Activated CD8-positive, alpha-beta T cell treated with anti-CD3 and anti-CD28 coated beads, Interleukin-2, amount 10 ng/mL, durations not matched to agents 7 days and 5 days (primary cell): Measurements from ENCODE around the gene FAM193A. TPM values are rescaled to one million over a fixed set of nuclear protein-coding genes. Genes with fewer than 3 reads are reported as not detected.
"Not testable (repeated sequence)": the region's sequence is repeated elsewhere in the genome, so short reads cannot be mapped to it uniquely, and the experiment has no call there.

Source experiments
- ATAC-seq: fragments of 150-1000 bp; cut with Tn5 transposase; one replicate; pipeline ENCODE4 v1.10.0; 2021; ENCODE audit warnings: moderate library complexity
- CTCF ChIA-PET: fragments of 350-600 bp; sonication (Branson Sonifier 250); formaldehyde crosslinking; loops from one replicate; lab custom pipeline; 2021; ENCODE audit warnings: antibody characterized with exemption; lab: Charles Lee
- POLR2A ChIA-PET: fragments of 350-600 bp; sonication (Branson Sonifier 250); formaldehyde crosslinking; loops from one replicate; lab custom pipeline; 2021; ENCODE audit warnings: antibody characterized with exemption; lab: Charles Lee
- DNase-seq: peaks from one replicate; pipeline ENCODE4 v3.0.0-alpha.2; 2020
- H3K27ac Mint-ChIP-seq: one replicate; pipeline ENCODE4 v1.8.0; 2021; ENCODE audit warnings: mild to moderate bottlenecking, mixed read lengths
- H3K27me3 Mint-ChIP-seq: one replicate; pipeline ENCODE4 v1.8.0; 2021; ENCODE audit warnings: low read depth, mixed read lengths
- H3K36me3 Mint-ChIP-seq: one replicate; pipeline ENCODE4 v1.8.0; 2021; ENCODE audit warnings: low read depth, mixed read lengths
- H3K4me1 Mint-ChIP-seq: one replicate; pipeline ENCODE4 v1.8.0; 2021; ENCODE audit warnings: low read depth, mixed read lengths
- H3K4me3 Mint-ChIP-seq: one replicate; pipeline ENCODE4 v1.8.0; 2021; ENCODE audit warnings: mild to moderate bottlenecking, mixed read lengths
- H3K9me3 Mint-ChIP-seq: one replicate; pipeline ENCODE4 v1.8.0; 2022; ENCODE audit warnings: mixed read lengths; ENCODE audit not compliant: insufficient read depth
- total RNA-seq, 2 experiments: library from RNA; stranded (reverse); gene quantifications; one replicate each; pipeline ENCODE4 v1.2.3, GENCODE V29; 2021

The FAM193A gene
- total RNA-seq, 2 experiments from 2014 or later: 31.9 to 33.0 TPM

GRCh38 chr4:2738296-2738695, 201.8 kb downstream of the FAM193A start:
- H3K27ac Mint-ChIP-seq, ATAC-seq, H3K4me1 Mint-ChIP-seq, H3K4me3 Mint-ChIP-seq, DNase-seq, POLR2A ChIA-PET, H3K27me3 Mint-ChIP-seq, CTCF ChIA-PET: not testable (repeated sequence)
- peaks cover 49% of the 10 kb centered on the region for H3K36me3 Mint-ChIP-seq
- H3K9me3 Mint-ChIP-seq: peaks cover 21% of the 10 kb centered on the region

GRCh38 chr4:2741626-2742025, 205.2 kb downstream of the FAM193A start:
- peaks cover 3% of the 10 kb centered on the region for H3K9me3 Mint-ChIP-seq
- peaks cover 13% of the 10 kb centered on the region for H3K4me1 Mint-ChIP-seq
- peak overlapping the region; percentile 35 for H3K27ac Mint-ChIP-seq
- CTCF ChIA-PET: no interaction called here
- no peaks in the 10 kb centered on the region for H3K27me3 Mint-ChIP-seq
- ATAC-seq (no peak), DNase-seq (no peak)
- H3K36me3 Mint-ChIP-seq: peaks cover 49% of the 10 kb centered on the region
- H3K4me3 Mint-ChIP-seq: no peak overlapping the region
- POLR2A ChIA-PET: no interaction called here

- peaks cover 20% of the 10 kb centered on the region for H3K4me1 Mint-ChIP-seq
- no peaks in the 10 kb centered on the region for H3K9me3 Mint-ChIP-seq
- no peak overlapping the region for H3K4me3 Mint-ChIP-seq
- H3K27me3 Mint-ChIP-seq: no peaks in the 10 kb centered on the region
- no peak for ATAC-seq
- H3K27ac Mint-ChIP-seq: no peak overlapping the region
- no peak for DNase-seq
- peaks cover 53% of the 10 kb centered on the region for H3K36me3 Mint-ChIP-seq
- ChIA-PET POLR2A (no interaction called here), CTCF (no interaction called here)
Measured at GRCh38 chr4:2742081-2742822, 205.8 kb downstream of the FAM193A start.

GRCh38 chr4:2742823-2743517, 206.5 kb downstream of the FAM193A start:
- Mint-ChIP-seq H3K4me1 (peaks cover 27% of the 10 kb centered on the region), H3K27me3 (no peaks in the 10 kb centered on the region), H3K4me3 (no peak overlapping the region), H3K27ac (no peak overlapping the region), H3K9me3 (no peaks in the 10 kb centered on the region), H3K36me3 (peaks cover 60% of the 10 kb centered on the region)
- DNase-seq (no peak), ATAC-seq (no peak)
- ChIA-PET POLR2A (interaction anchor here (0.6 kb wide), 1 partner anchor 98 kb away, joined by 4 read pairs; no protein-coding TSS in a partner anchor), CTCF (no interaction called here)

- Mint-ChIP-seq H3K4me3 (no peak overlapping the region), H3K27ac (no peak overlapping the region), H3K36me3 (peaks cover 54% of the 10 kb centered on the region), H3K4me1 (peaks cover 29% of the 10 kb centered on the region), H3K9me3 (no peaks in the 10 kb centered on the region), H3K27me3 (no peaks in the 10 kb centered on the region)
- ATAC-seq (no peak), DNase-seq (no peak)
- ChIA-PET CTCF (no interaction called here), POLR2A (interaction anchor here (0.6 kb wide), 1 partner anchor 97 kb away, joined by 4 read pairs; no protein-coding TSS in a partner anchor)
Measured at GRCh38 chr4:2743518-2744445, 207.3 kb downstream of the FAM193A start.

- no peak overlapping the region for H3K4me3 Mint-ChIP-seq
Measured at GRCh38 chr4:2744576-2745270, 208.3 kb downstream of the FAM193A start.

GRCh38 chr4:2745516-2745915, 209.1 kb downstream of the FAM193A start:
- H3K9me3 Mint-ChIP-seq: no peaks in the 10 kb centered on the region
- CTCF ChIA-PET: interaction anchor here (0.9 to 1.6 kb wide), 4 partner anchors 10 to 232 kb away, joined by 3 to 7 read pairs (median 4); no protein-coding TSS in a partner anchor
- peak overlapping the region; percentile 83 for H3K27ac Mint-ChIP-seq
- H3K4me3 Mint-ChIP-seq: no peak overlapping the region
- H3K36me3 Mint-ChIP-seq: peaks cover 52% of the 10 kb centered on the region
- DNase-seq (no peak), ATAC-seq (no peak)
- H3K4me1 Mint-ChIP-seq: peaks cover 33% of the 10 kb centered on the region
- POLR2A ChIA-PET: interaction anchor here (0.5 to 2.1 kb wide), 5 partner anchors 10 to 276 kb away, joined by 3 to 7 read pairs (median 4); partner anchors contain the start of genes RNF4 and TNIP2
- H3K27me3 Mint-ChIP-seq: no peaks in the 10 kb centered on the region

More at GRCh38 chr4:2744576-2745270, 208.3 kb downstream of the FAM193A start:
- Mint-ChIP-seq H3K9me3 (no peaks in the 10 kb centered on the region), H3K27me3 (no peaks in the 10 kb centered on the region), H3K4me1 (peaks cover 33% of the 10 kb centered on the region), H3K36me3 (peaks cover 53% of the 10 kb centered on the region), H3K27ac (no peak overlapping the region)
- ChIA-PET CTCF (no interaction called here), POLR2A (no interaction called here)
- no peak for DNase-seq
- no peak for ATAC-seq

GRCh38 chr4:2745981-2746806, 209.7 kb downstream of the FAM193A start:
- POLR2A ChIA-PET: interaction anchor here (0.5 to 2.1 kb wide), 5 partner anchors 10 to 277 kb away, joined by 3 to 7 read pairs (median 4); partner anchors contain the start of genes RNF4 and TNIP2
- CTCF ChIA-PET: interaction anchor here (0.9 to 1.6 kb wide), 5 partner anchors 9 to 232 kb away, joined by 3 to 7 read pairs (median 4); no protein-coding TSS in a partner anchor

GRCh38 chr4:2746891-2747695, 210.6 kb downstream of the FAM193A start:
- DNase-seq (no peak), ATAC-seq (no peak)
- H3K4me1 Mint-ChIP-seq: peaks cover 33% of the 10 kb centered on the region
- CTCF ChIA-PET: interaction anchor here (1.0 to 1.6 kb wide), 3 partner anchors 9 to 33 kb away, joined by 3 to 7 read pairs (median 4); no protein-coding TSS in a partner anchor
- peaks cover 48% of the 10 kb centered on the region for H3K36me3 Mint-ChIP-seq
- no peaks in the 10 kb centered on the region for H3K9me3 Mint-ChIP-seq
- peak overlapping the region; percentile 15 for H3K4me3 Mint-ChIP-seq
- H3K27me3 Mint-ChIP-seq: no peaks in the 10 kb centered on the region
- POLR2A ChIA-PET: interaction anchor here (2.1 kb wide), 1 partner anchor 9 kb away, joined by 7 read pairs; the partner anchor contains the start of gene TNIP2
- H3K27ac Mint-ChIP-seq: peak overlapping the region; percentile 83

More at GRCh38 chr4:2745981-2746806, 209.7 kb downstream of the FAM193A start:
- peak overlapping the region; percentile 83 for H3K27ac Mint-ChIP-seq
- no peaks in the 10 kb centered on the region for H3K9me3 Mint-ChIP-seq
- peak overlapping the region; percentile 15 for H3K4me3 Mint-ChIP-seq
- H3K36me3 Mint-ChIP-seq: peaks cover 52% of the 10 kb centered on the region
- DNase-seq (peak; percentile 83), ATAC-seq (peak; percentile 94)
- peaks cover 33% of the 10 kb centered on the region for H3K4me1 Mint-ChIP-seq
- no peaks in the 10 kb centered on the region for H3K27me3 Mint-ChIP-seq
